Calu3 (cell line): ENCODE results near the gene TSPAN6. TPM values are rescaled to one million over a fixed set of nuclear protein-coding genes. Genes with fewer than 3 reads are reported as not detected.

Experiments
- BruUV-seq: library from RNA; stranded (reverse); fragments of 400-500 nt; replicated peaks from 2 replicates; lab custom pipeline; 2021; lab: Mats Ljungman, UMichigan
- CTCF ChIA-PET: fragments of 300-600 bp; sonication (Branson Sonifier 250); formaldehyde crosslinking; loops from one replicate; lab custom pipeline; 2022; ENCODE audit warnings: antibody characterized with exemption; lab: Charles Lee
- DNase-seq: peaks from one replicate; pipeline ENCODE4 v3.0.0; 2022
- H3K27ac Mint-ChIP-seq: one replicate; pipeline ENCODE4 v1.8.0; 2022; ENCODE audit warnings: mixed read lengths; ENCODE audit not compliant: unreplicated experiment
- H3K27me3 Mint-ChIP-seq: one replicate; pipeline ENCODE4 v1.8.0; 2022; ENCODE audit warnings: mixed read lengths; ENCODE audit not compliant: unreplicated experiment
- H3K36me3 Mint-ChIP-seq: one replicate; pipeline ENCODE4 v1.8.0; 2022; ENCODE audit warnings: mild to moderate bottlenecking, moderate library complexity, mixed read lengths; ENCODE audit not compliant: insufficient read depth, unreplicated experiment
- H3K4me1 Mint-ChIP-seq: one replicate; pipeline ENCODE4 v1.8.0; 2022; ENCODE audit warnings: mild to moderate bottlenecking, low read depth, mixed read lengths; ENCODE audit not compliant: unreplicated experiment
- H3K4me3 Mint-ChIP-seq: one replicate; pipeline ENCODE4 v1.8.0; 2022; ENCODE audit warnings: mild to moderate bottlenecking, low read depth, moderate library complexity, mixed read lengths; ENCODE audit not compliant: unreplicated experiment
- H3K9me3 Mint-ChIP-seq: one replicate; pipeline ENCODE4 v1.8.0; 2022; ENCODE audit warnings: low read depth, mixed read lengths; ENCODE audit not compliant: unreplicated experiment
- intact Hi-C: fragments of 100-400 bp; cut with micrococcal nuclease; formaldehyde crosslinking; loops from one replicate; pipeline ENCODE4 v1.10.0; 2022; ENCODE audit not compliant: unreplicated experiment
- total RNA-seq: library from RNA; stranded (reverse); gene quantifications from 2 replicates; pipeline ENCODE4 v1.2.3, GENCODE V29; 2022
- TF ChIP-seq, protein P1 (sequence below): fragments of 200-600 bp; IDR thresholded peaks from one replicate; pipeline ENCODE4 v1.8.0; 2022; ENCODE audit warnings: antibody characterized with exemption; ENCODE audit not compliant: unreplicated experiment

TSPAN6 gene
- total RNA-seq, 1 experiment from 2014 or later, result 70.6 TPM

DNA sequence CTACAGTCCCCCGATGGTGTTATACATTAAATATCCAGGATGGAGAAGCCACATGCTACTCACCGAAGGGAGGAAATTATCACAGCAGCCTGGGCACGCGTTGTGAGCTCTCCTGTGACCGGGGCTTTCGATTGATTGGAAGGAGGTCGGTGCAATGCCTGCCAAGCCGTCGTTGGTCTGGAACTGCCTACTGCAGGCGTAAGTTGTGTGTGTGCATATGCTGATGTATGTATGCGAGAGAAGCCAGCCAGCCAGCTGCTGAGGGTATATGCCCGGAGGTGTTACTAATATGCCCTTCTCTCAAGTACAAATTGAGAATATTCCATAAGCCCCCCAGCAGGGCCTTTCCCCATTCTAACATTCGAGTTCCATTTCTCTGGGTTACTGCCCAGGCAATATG, 25.6 kb upstream of the TSPAN6 start:
- Mint-ChIP-seq H3K9me3 (no peaks in the 10 kb centered on the region), H3K27ac (no peak overlapping the region), H3K4me3 (no peak overlapping the region), H3K4me1 (peaks cover 22% of the 10 kb centered on the region), H3K36me3 (peaks cover 5% of the 10 kb centered on the region), H3K27me3 (no peaks in the 10 kb centered on the region)
- CTCF ChIA-PET, result no interaction called here
- no peak for DNase-seq
- TF ChIP-seq, protein P1, sequence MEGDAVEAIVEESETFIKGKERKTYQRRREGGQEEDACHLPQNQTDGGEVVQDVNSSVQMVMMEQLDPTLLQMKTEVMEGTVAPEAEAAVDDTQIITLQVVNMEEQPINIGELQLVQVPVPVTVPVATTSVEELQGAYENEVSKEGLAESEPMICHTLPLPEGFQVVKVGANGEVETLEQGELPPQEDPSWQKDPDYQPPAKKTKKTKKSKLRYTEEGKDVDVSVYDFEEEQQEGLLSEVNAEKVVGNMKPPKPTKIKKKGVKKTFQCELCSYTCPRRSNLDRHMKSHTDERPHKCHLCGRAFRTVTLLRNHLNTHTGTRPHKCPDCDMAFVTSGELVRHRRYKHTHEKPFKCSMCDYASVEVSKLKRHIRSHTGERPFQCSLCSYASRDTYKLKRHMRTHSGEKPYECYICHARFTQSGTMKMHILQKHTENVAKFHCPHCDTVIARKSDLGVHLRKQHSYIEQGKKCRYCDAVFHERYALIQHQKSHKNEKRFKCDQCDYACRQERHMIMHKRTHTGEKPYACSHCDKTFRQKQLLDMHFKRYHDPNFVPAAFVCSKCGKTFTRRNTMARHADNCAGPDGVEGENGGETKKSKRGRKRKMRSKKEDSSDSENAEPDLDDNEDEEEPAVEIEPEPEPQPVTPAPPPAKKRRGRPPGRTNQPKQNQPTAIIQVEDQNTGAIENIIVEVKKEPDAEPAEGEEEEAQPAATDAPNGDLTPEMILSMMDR, result no peak
- intact Hi-C loops, result no loop called here
- no TSS peak for BruUV-seq

- DNase-seq, result no peak
- no peak overlapping the region for H3K4me3 Mint-ChIP-seq
- CTCF ChIA-PET, result interaction anchor here (1.0 kb wide), 1 partner anchor 12 kb away, joined by 11 read pairs; no protein-coding TSS in a partner anchor
- H3K27me3 Mint-ChIP-seq, result no peaks in the 10 kb centered on the region
- H3K36me3 Mint-ChIP-seq, result peaks cover 5% of the 10 kb centered on the region
- peaks cover 25% of the 10 kb centered on the region for H3K4me1 Mint-ChIP-seq
- TF ChIP-seq, protein P1, result no peak
- H3K27ac Mint-ChIP-seq, result no peak overlapping the region
- no TSS peak for BruUV-seq
- intact Hi-C loops, result no loop called here
- H3K9me3 Mint-ChIP-seq, result no peaks in the 10 kb centered on the region
Measured at GRCh38 chrX:100659431-100660137, 23.0 kb upstream of the TSPAN6 start.

GRCh38 chrX:100658941-100659381, 22.4 kb upstream of the TSPAN6 start:
- intact Hi-C loops, result no loop called here
- Mint-ChIP-seq H3K4me3 (no peak overlapping the region), H3K27ac (no peak overlapping the region), H3K36me3 (peaks cover 5% of the 10 kb centered on the region), H3K4me1 (peaks cover 31% of the 10 kb centered on the region), H3K9me3 (no peaks in the 10 kb centered on the region), H3K27me3 (no peaks in the 10 kb centered on the region)
- TF ChIP-seq, protein P1, result no peak
- no peak for DNase-seq
- no TSS peak for BruUV-seq
- CTCF ChIA-PET, result interaction anchor here (1.0 kb wide), 1 partner anchor 12 kb away, joined by 11 read pairs; no protein-coding TSS in a partner anchor

DNA sequence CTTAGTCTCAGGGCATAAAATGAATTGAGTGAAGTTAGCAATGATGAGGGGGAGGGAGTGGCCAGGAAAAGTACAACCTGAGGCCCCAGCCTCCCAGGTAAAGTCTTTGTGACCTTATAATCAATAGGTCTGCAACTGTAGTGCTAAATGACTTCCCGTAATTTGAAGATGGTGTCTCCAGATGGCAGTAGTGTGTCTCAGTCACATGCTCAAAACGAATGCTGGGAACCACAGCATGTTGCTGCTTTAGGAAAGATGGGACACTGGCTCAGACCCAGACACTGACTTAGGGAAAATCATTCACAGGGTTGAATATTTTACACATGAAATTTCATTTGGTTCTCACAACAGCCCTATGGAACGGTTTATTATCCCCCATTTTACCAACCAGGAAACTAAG, 17.7 kb upstream of the TSPAN6 start:
- H3K27me3 Mint-ChIP-seq, result no peaks in the 10 kb centered on the region
- no TSS peak for BruUV-seq
- peak; percentile 19 for DNase-seq
- H3K4me3 Mint-ChIP-seq, result no peak overlapping the region
- TF ChIP-seq, protein P1, result no peak
- H3K4me1 Mint-ChIP-seq, result peaks cover 57% of the 10 kb centered on the region
- H3K27ac Mint-ChIP-seq, result no peak overlapping the region
- no peaks in the 10 kb centered on the region for H3K9me3 Mint-ChIP-seq
- intact Hi-C loops, result no loop called here
- CTCF ChIA-PET, result interaction anchor here (0.6 to 1.3 kb wide), 4 partner anchors 18 to 167 kb away, joined by 3 to 6 read pairs (median 4); partner anchors contain the start of gene TSPAN6
- H3K36me3 Mint-ChIP-seq, result peaks cover 20% of the 10 kb centered on the region
